HEK293 (cell line): Measurements from ENCODE around the gene PDLIM7.

Source experiments
- CTCF ChIP-seq: fragments of 450-650 bp; formaldehyde crosslinking; IDR thresholded peaks from 2 replicates; pipeline ENCODE4 v1.5.1; 2016; ENCODE audit warnings: missing biosample characterization, missing genetic modification characterization
- EGR2 ChIP-seq: fragments of 450-650 bp; formaldehyde crosslinking; IDR thresholded peaks from 2 replicates; pipeline ENCODE4 v1.5.1; 2016; ENCODE audit warnings: low read depth, missing biosample characterization, missing genetic modification characterization
- KLF1 ChIP-seq: fragments of 450-650 bp; formaldehyde crosslinking; IDR thresholded peaks from 2 replicates; pipeline ENCODE4 v1.5.1; 2016; ENCODE audit warnings: missing biosample characterization, missing genetic modification characterization
- KLF9 ChIP-seq: fragments of 450-650 bp; formaldehyde crosslinking; IDR thresholded peaks from 2 replicates; pipeline ENCODE4 v1.5.1; 2016; ENCODE audit warnings: missing biosample characterization, missing genetic modification characterization, low read depth
- MZF1 ChIP-seq: fragments of 450-650 bp; formaldehyde crosslinking; IDR thresholded peaks from 2 replicates; pipeline ENCODE4 v1.5.1; 2017; ENCODE audit warnings: missing biosample characterization, missing genetic modification characterization, borderline replicate concordance
- PRDM10 ChIP-seq: fragments of 450-650 bp; formaldehyde crosslinking; IDR thresholded peaks from 2 replicates; pipeline ENCODE4 v1.5.1; 2016; ENCODE audit warnings: missing biosample characterization, missing genetic modification characterization
- PRDM6 ChIP-seq: fragments of 450-650 bp; formaldehyde crosslinking; IDR thresholded peaks from 2 replicates; pipeline ENCODE4 v1.5.1; 2017; ENCODE audit warnings: missing biosample characterization, missing genetic modification characterization
- SP3 ChIP-seq: fragments of 450-650 bp; formaldehyde crosslinking; IDR thresholded peaks from 2 replicates; pipeline ENCODE4 v1.5.1; 2016; ENCODE audit warnings: missing biosample characterization, missing genetic modification characterization
- WT1 ChIP-seq: fragments of 450-650 bp; formaldehyde crosslinking; IDR thresholded peaks from 2 replicates; pipeline ENCODE4 v1.5.1; 2016; ENCODE audit warnings: missing biosample characterization, missing genetic modification characterization
- YY2 ChIP-seq: fragments of 450-650 bp; formaldehyde crosslinking; IDR thresholded peaks from 2 replicates; pipeline ENCODE4 v1.5.1; 2016; ENCODE audit warnings: missing biosample characterization, missing genetic modification characterization
- ZFP41 ChIP-seq: fragments of 450-650 bp; formaldehyde crosslinking; IDR thresholded peaks from 2 replicates; pipeline ENCODE4 v1.5.1; 2016; ENCODE audit warnings: missing biosample characterization, missing genetic modification characterization, borderline replicate concordance
- ZNF202 ChIP-seq: fragments of 450-650 bp; formaldehyde crosslinking; IDR thresholded peaks from 2 replicates; pipeline ENCODE4 v1.5.1; 2016; ENCODE audit warnings: missing biosample characterization, missing genetic modification characterization, borderline replicate concordance
- ZNF211 ChIP-seq: fragments of 450-650 bp; formaldehyde crosslinking; IDR thresholded peaks from 2 replicates; pipeline ENCODE4 v1.5.1; 2016; ENCODE audit warnings: low read depth, missing biosample characterization, missing genetic modification characterization
- ZNF214 ChIP-seq: fragments of 450-650 bp; formaldehyde crosslinking; IDR thresholded peaks from 2 replicates; pipeline ENCODE4 v1.5.1; 2017; ENCODE audit warnings: missing biosample characterization, mild to moderate bottlenecking, missing genetic modification characterization, borderline replicate concordance
- ZNF239 ChIP-seq: fragments of 450-650 bp; formaldehyde crosslinking; IDR thresholded peaks from 2 replicates; pipeline ENCODE4 v1.5.1; 2016; ENCODE audit warnings: missing biosample characterization, missing genetic modification characterization
- ZNF274 ChIP-seq, 2 experiments: fragments of 200-500 bp in 1 of 2; fragments of 450-650 bp in 1 of 2; sonication (Bioruptor generic) in 1 of 2; formaldehyde crosslinking in 1 of 2; IDR thresholded peaks; 2 replicates each; pipeline versions ENCODE4 v1.5.1 to v1.6.1; 2014 to 2016; ENCODE audit warnings: borderline replicate concordance in 1 of 2, inconsistent platforms in 1 of 2, low read length in 1 of 2, missing biosample characterization in 1 of 2, missing genetic modification characterization in 1 of 2
- ZNF398 ChIP-seq: fragments of 450-650 bp; formaldehyde crosslinking; IDR thresholded peaks from 2 replicates; pipeline ENCODE4 v1.5.1; 2017; ENCODE audit warnings: missing biosample characterization, missing genetic modification characterization
- ZNF433 ChIP-seq: fragments of 450-650 bp; formaldehyde crosslinking; IDR thresholded peaks from 2 replicates; pipeline ENCODE4 v1.5.1; 2016; ENCODE audit warnings: missing biosample characterization, missing genetic modification characterization, low read depth
- ZNF473 ChIP-seq: fragments of 450-650 bp; formaldehyde crosslinking; IDR thresholded peaks from 2 replicates; pipeline ENCODE4 v1.5.1; 2017; ENCODE audit warnings: missing biosample characterization, missing genetic modification characterization
- ZNF530 ChIP-seq: fragments of 450-650 bp; formaldehyde crosslinking; IDR thresholded peaks from 2 replicates; pipeline ENCODE4 v1.5.1; 2016; ENCODE audit warnings: low read depth, missing biosample characterization, missing genetic modification characterization
- ZNF555 ChIP-seq: fragments of 450-650 bp; formaldehyde crosslinking; conservative IDR thresholded peaks from 2 replicates; pipeline ENCODE4 v1.5.1; 2017; ENCODE audit warnings: missing biosample characterization, mild to moderate bottlenecking, missing genetic modification characterization, inconsistent platforms
- ZNF623 ChIP-seq: fragments of 450-650 bp; formaldehyde crosslinking; IDR thresholded peaks from 2 replicates; pipeline ENCODE4 v1.5.1; 2016; ENCODE audit warnings: missing biosample characterization, missing genetic modification characterization
- ZNF629 ChIP-seq: fragments of 450-650 bp; formaldehyde crosslinking; IDR thresholded peaks from 2 replicates; pipeline ENCODE4 v1.5.1; 2017; ENCODE audit warnings: missing biosample characterization, missing genetic modification characterization
- ZNF664 ChIP-seq: fragments of 450-650 bp; formaldehyde crosslinking; IDR thresholded peaks from 2 replicates; pipeline ENCODE4 v1.5.1; 2016; ENCODE audit warnings: missing biosample characterization, missing genetic modification characterization
- ZNF677 ChIP-seq: fragments of 450-650 bp; IDR thresholded peaks from 2 replicates; pipeline ENCODE4 v1.5.0; 2018; ENCODE audit warnings: missing biosample characterization, mild to moderate bottlenecking, missing genetic modification characterization, moderate library complexity
- ZNF692 ChIP-seq: fragments of 450-650 bp; formaldehyde crosslinking; IDR thresholded peaks from 2 replicates; pipeline ENCODE4 v1.5.1; 2016; ENCODE audit warnings: missing biosample characterization, missing genetic modification characterization
- ZNF747 ChIP-seq: fragments of 450-650 bp; formaldehyde crosslinking; IDR thresholded peaks from 2 replicates; pipeline ENCODE4 v1.5.1; 2016; ENCODE audit warnings: missing biosample characterization, missing genetic modification characterization
- ZNF792 ChIP-seq: fragments of 450-650 bp; formaldehyde crosslinking; IDR thresholded peaks from 2 replicates; pipeline ENCODE4 v1.5.1; 2016; ENCODE audit warnings: missing biosample characterization, missing genetic modification characterization
- ZNF837 ChIP-seq: fragments of 450-650 bp; formaldehyde crosslinking; IDR thresholded peaks from 2 replicates; pipeline ENCODE4 v1.5.1; 2016; ENCODE audit warnings: missing biosample characterization, missing genetic modification characterization
- ZSCAN30 ChIP-seq: fragments of 450-650 bp; IDR thresholded peaks from 2 replicates; pipeline ENCODE4 v1.5.1; 2018; ENCODE audit warnings: missing biosample characterization, mild to moderate bottlenecking, missing genetic modification characterization, moderate library complexity

Gene PDLIM7

GRCh38 chr5:177497292-177498012, at the start of gene PDLIM7 (continued):
- TF ChIP-seq ZNF792 (tag by site-specific recombination) = no peak
- TF ChIP-seq EGR2 = peak; percentile 72
- no peak for TF ChIP-seq ZNF623
- TF ChIP-seq SP3 (tag by site-specific recombination) = peak; percentile 98
- TF ChIP-seq YY2 (tag by site-specific recombination) = no peak
- TF ChIP-seq ZNF629 (tag by site-specific recombination) = peak; percentile 43
- no peak for TF ChIP-seq ZNF837 (tag by site-specific recombination)
- no peak for TF ChIP-seq ZNF664 (tag by site-specific recombination)
- TF ChIP-seq WT1 (tag by site-specific recombination) = no peak; the same call in 1 of the 2 replicates
- no peak for TF ChIP-seq ZNF530 (tag by site-specific recombination)
- peak; percentile 27 for TF ChIP-seq CTCF (tag by site-specific recombination)
- no peak for TF ChIP-seq ZNF747
- TF ChIP-seq ZFP41 (tag by site-specific recombination) = no peak
- no peak for TF ChIP-seq ZNF211 (tag by site-specific recombination)
- TF ChIP-seq ZNF692 (tag by site-specific recombination) = peak; percentile 12; the same call in 1 of the 2 replicates
- no peak for TF ChIP-seq ZNF473 (tag by site-specific recombination)
- peak; percentile 91 for TF ChIP-seq PRDM10 (tag by site-specific recombination)
- TF ChIP-seq PRDM6 (tag by site-specific recombination) = no peak
- peak; percentile 62 for TF ChIP-seq ZSCAN30 (tag by site-specific recombination)
- no peak for TF ChIP-seq ZNF677 (tag by site-specific recombination)
- no peak for TF ChIP-seq ZNF398
- no peak for TF ChIP-seq ZNF202
- TF ChIP-seq MZF1 (tag by site-specific recombination) = no peak
- peak; percentile 84 for TF ChIP-seq KLF1 (tag by site-specific recombination)
- TF ChIP-seq ZNF433 (tag by site-specific recombination) = no peak
- peak; percentile 100 for TF ChIP-seq KLF9
- no peak for TF ChIP-seq ZNF555 (tag by site-specific recombination)
- TF ChIP-seq ZNF274 (IDR thresholded peaks at IDR 0.05; ENCODE audit: low read length) = no peak
- no peak for TF ChIP-seq ZNF274 (tag by site-specific recombination; IDR thresholded peaks at IDR 0.05; ENCODE audit: borderline replicate concordance)
- TF ChIP-seq ZNF214 (tag by site-specific recombination) = no peak
- TF ChIP-seq ZNF239 (tag by site-specific recombination) = no peak
